Left lung (tissue), 10 donors: ENCODE measurements around the gene ADAD2. TPM values are rescaled to one million over a fixed set of nuclear protein-coding genes. Genes with fewer than 3 reads are reported as not detected.

ENCODE experiments used
- ATAC-seq: fragments of 200-7000 bp; cut with Tn5 transposase; one replicate; pipeline ENCODE4 v1.9.1; 2020; ENCODE audit warnings: moderate library complexity
- DNase-seq, 4 donors: peaks; one replicate each; pipeline ENCODE4 v3.0.0-alpha.2; 2013 to 2020
- H3K27ac ChIP-seq, 2 donors: fragments of 200-600 bp; sonication (generic) in 1 of 2; one replicate each; pipeline versions ENCODE4 v1.5.0 to v1.8.0; 2020 to 2021
- H3K27me3 ChIP-seq, 2 donors: fragments of 200-600 bp; sonication (generic) in 1 of 2; one replicate each; pipeline versions ENCODE4 v1.5.0 to v1.8.0; 2020 to 2021
- H3K36me3 ChIP-seq, 2 donors: fragments of 200-600 bp; sonication (generic) in 1 of 2; one replicate each; pipeline versions ENCODE4 v1.5.0 to v1.8.0; 2020 to 2021
- H3K4me1 ChIP-seq, 2 donors: fragments of 200-600 bp; one replicate each; pipeline ENCODE4 v1.8.0; 2021
- H3K4me3 ChIP-seq, 2 donors: fragments of 200-600 bp; sonication (generic) in 1 of 2; one replicate each; pipeline versions ENCODE4 v1.5.0 to v1.8.0; 2020 to 2021; ENCODE audit warnings: mild to moderate bottlenecking in 1 of 2
- H3K9me3 ChIP-seq, 2 donors: fragments of 200-600 bp; sonication (generic) in 1 of 2; one replicate each; pipeline versions ENCODE4 v1.5.0 to v1.8.0; 2020 to 2021
- intact Hi-C, 2 donors: fragments of 100-400 bp; cut with DNase I; formaldehyde crosslinking; loops; one replicate each; pipeline versions ENCODE4 v1.11.2 to v1.14.2; 2022
- polyA plus RNA-seq, 6 donors: library from polyadenylated mRNA; unstranded; fragments of 120-200 nt; gene quantifications; one replicate each; pipeline ENCODE4 v1.2.1, GENCODE V29; 2013; ENCODE audit not compliant: insufficient read length in 6 of 6
- total RNA-seq, 2 donors: library from RNA; stranded (reverse); fragmentation: NEBNext Ultra II Directional; extraction: Animal tissue kit (Norgen Biotek cat#: 25700); gene quantifications; one replicate each; pipeline ENCODE4 v1.2.1, GENCODE V29; 2021
- TF ChIP-seq, protein P1 (sequence below), 2 donors: fragments of 200-600 bp; sonication (generic) in 1 of 2; IDR thresholded peaks; one replicate each; pipeline versions ENCODE4 v1.5.0 to v1.8.0; 2021; ENCODE audit warnings: antibody characterized with exemption in 2 of 2
- donor health status: DM: no; HTN: yes; CAD: no.
- donor health status: DM: no; HTN: no; CAD: no.

Gene ADAD2
- total and polyA plus RNA-seq, 8 donors: 0.09 to 1.4 (median 0.41) TPM

- Histone ChIP-seq H3K4me3 (peak within 1 kb of the TSS; percentile 78 to 81), H3K27me3 (peaks cover 0 to 20% of the 10 kb centered on the region in 2 donors), H3K9me3 (no peaks in the 10 kb centered on the region), H3K36me3 (no peaks in the 10 kb centered on the region), H3K27ac (peak within 1 kb of the TSS; percentile 69 to 83), H3K4me1 (peaks cover 5 to 20% of the 10 kb centered on the region in 2 donors)
- DNase-seq: peak; percentile 91 to 98 (median 94)
- TF ChIP-seq, protein P1, sequence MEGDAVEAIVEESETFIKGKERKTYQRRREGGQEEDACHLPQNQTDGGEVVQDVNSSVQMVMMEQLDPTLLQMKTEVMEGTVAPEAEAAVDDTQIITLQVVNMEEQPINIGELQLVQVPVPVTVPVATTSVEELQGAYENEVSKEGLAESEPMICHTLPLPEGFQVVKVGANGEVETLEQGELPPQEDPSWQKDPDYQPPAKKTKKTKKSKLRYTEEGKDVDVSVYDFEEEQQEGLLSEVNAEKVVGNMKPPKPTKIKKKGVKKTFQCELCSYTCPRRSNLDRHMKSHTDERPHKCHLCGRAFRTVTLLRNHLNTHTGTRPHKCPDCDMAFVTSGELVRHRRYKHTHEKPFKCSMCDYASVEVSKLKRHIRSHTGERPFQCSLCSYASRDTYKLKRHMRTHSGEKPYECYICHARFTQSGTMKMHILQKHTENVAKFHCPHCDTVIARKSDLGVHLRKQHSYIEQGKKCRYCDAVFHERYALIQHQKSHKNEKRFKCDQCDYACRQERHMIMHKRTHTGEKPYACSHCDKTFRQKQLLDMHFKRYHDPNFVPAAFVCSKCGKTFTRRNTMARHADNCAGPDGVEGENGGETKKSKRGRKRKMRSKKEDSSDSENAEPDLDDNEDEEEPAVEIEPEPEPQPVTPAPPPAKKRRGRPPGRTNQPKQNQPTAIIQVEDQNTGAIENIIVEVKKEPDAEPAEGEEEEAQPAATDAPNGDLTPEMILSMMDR (IDR thresholded peaks at IDR 0.05): no peak
- ATAC-seq: peak; percentile 97
- intact Hi-C loops: no loop called here
These were observed 45.9 kb upstream of the ADAD2 start, which contains the start of the genes DNAAF1 and HSDL1 for GRCh38 chr16:84144859-84145639. Gene DNAAF1, plus strand, starts transcription at chr16:84145308. Its CDS starts 133 bp downstream, at chr16:84145441. Gene HSDL1, minus strand, starts transcription at chr16:84145177. Its CDS starts 13,856 bp downstream, at chr16:84131321.

DNA sequence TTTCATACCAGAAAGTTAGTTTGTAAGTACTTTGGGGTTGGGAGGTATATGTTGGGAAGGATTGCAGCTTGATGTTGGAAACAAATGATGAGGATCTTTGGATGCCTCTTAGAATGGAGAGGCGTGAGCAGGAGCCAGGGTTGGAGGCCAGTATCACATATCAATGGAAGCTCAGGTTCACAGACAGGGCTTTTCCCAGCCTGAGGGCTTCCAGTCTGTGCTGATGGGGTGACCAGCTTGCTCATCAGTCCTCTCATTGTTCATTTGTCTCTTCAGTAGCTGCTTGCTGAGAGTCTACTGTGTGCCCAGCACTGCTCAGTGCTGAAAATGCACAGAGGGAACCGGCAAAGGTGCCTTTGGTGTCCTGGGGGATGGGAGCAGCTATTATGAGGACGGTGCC, 40.0 kb upstream of the ADAD2 start:
- intact Hi-C loops: no loop called here
- Histone ChIP-seq H3K4me3 (no peak overlapping the region), H3K9me3 (no peaks in the 10 kb centered on the region), H3K4me1 (no peaks in the 10 kb centered on the region), H3K27me3 (peaks cover 0 to 20% of the 10 kb centered on the region in 2 donors), H3K27ac (no peak overlapping the region), H3K36me3 (no peaks in the 10 kb centered on the region)
- DNase-seq (no peak), ATAC-seq (no peak)
- TF ChIP-seq, protein P1 (IDR thresholded peaks at IDR 0.05): no peak

GRCh38 chr16:84153660-84154214, 37.2 kb upstream of the ADAD2 start:
- intact Hi-C loops: no loop called here
- H3K27ac ChIP-seq: no peak overlapping the region

GRCh38 chr16:84155226-84155625, 35.7 kb upstream of the ADAD2 start:
- TF ChIP-seq, protein P1 (IDR thresholded peaks at IDR 0.05): no peak
- intact Hi-C loops: no loop called here
- no peak for DNase-seq
- no peak overlapping the region for H3K27ac ChIP-seq
- H3K36me3 ChIP-seq: no peaks in the 10 kb centered on the region
- no peak overlapping the region for H3K4me3 ChIP-seq
- peaks cover 0 to 27% of the 10 kb centered on the region in 2 donors for H3K27me3 ChIP-seq
- no peaks in the 10 kb centered on the region for H3K9me3 ChIP-seq
- ATAC-seq: no peak
- no peaks in the 10 kb centered on the region for H3K4me1 ChIP-seq

More at GRCh38 chr16:84153660-84154214, 37.2 kb upstream of the ADAD2 start:
- Histone ChIP-seq H3K36me3 (no peaks in the 10 kb centered on the region), H3K27me3 (peaks cover 0 to 12% of the 10 kb centered on the region in 2 donors), H3K4me3 (no peak overlapping the region), H3K4me1 (no peaks in the 10 kb centered on the region), H3K9me3 (no peaks in the 10 kb centered on the region)
- DNase-seq (no peak), ATAC-seq (no peak)
- TF ChIP-seq, protein P1 (IDR thresholded peaks at IDR 0.05): no peak

GRCh38 chr16:84155771-84156170, 35.2 kb upstream of the ADAD2 start:
- H3K27me3 ChIP-seq: peaks cover 0 to 31% of the 10 kb centered on the region in 2 donors
- no peaks in the 10 kb centered on the region for H3K9me3 ChIP-seq
- no peaks in the 10 kb centered on the region for H3K4me1 ChIP-seq
- intact Hi-C loops: no loop called here
- no peak for DNase-seq
- ATAC-seq: no peak
- H3K27ac ChIP-seq: no peak overlapping the region
- TF ChIP-seq, protein P1 (IDR thresholded peaks at IDR 0.05): no peak
- no peak overlapping the region for H3K4me3 ChIP-seq
- H3K36me3 ChIP-seq: no peaks in the 10 kb centered on the region
